Colon (tissue), 2 donors: Measurements from ENCODE around the gene ACOT11.

ENCODE experiments used
- FAIRE-seq: peaks from 2 replicates; lab custom pipeline; 2012; peaks lifted over from hg19 to GRCh38; lab: Jason Lieb, UNC
- donor health status: control.
- donor health status: control.

The ACOT11 gene

GRCh38 chr1:54565113-54565501 is 17.1 kb downstream of the ACOT11 start:
- FAIRE-seq = no peak

- FAIRE-seq = no peak
Observed at GRCh38 chr1:54566438-54567141, 18.6 kb downstream of the ACOT11 start.

GRCh38 chr1:54567961-54568360 is 19.9 kb downstream of the ACOT11 start:
- no peak for FAIRE-seq

GRCh38 chr1:54569339-54569738 is 21.3 kb downstream of the ACOT11 start:
- FAIRE-seq = no peak

GRCh38 chr1:54570161-54570560 is 22.1 kb downstream of the ACOT11 start:
- FAIRE-seq = no peak

GRCh38 chr1:54571326-54571725 is 23.3 kb downstream of the ACOT11 start:
- FAIRE-seq = no peak

- FAIRE-seq = no peak
Observed at GRCh38 chr1:54571803-54572541, 23.9 kb downstream of the ACOT11 start.

GRCh38 chr1:54572542-54572850 is 24.5 kb downstream of the ACOT11 start:
- no peak for FAIRE-seq

GRCh38 chr1:54574158-54574778 is 26.2 kb downstream of the ACOT11 start:
- no peak for FAIRE-seq

GRCh38 chr1:54575161-54575560 is 27.1 kb downstream of the ACOT11 start:
- FAIRE-seq = no peak

GRCh38 chr1:54575605-54576290 is 27.7 kb downstream of the ACOT11 start:
- FAIRE-seq = no peak

GRCh38 chr1:54577612-54578011 is 29.6 kb downstream of the ACOT11 start:
- FAIRE-seq = no peak

GRCh38 chr1:54579337-54579781 is 31.3 kb downstream of the ACOT11 start:
- FAIRE-seq = no peak

- no peak for FAIRE-seq
Observed at GRCh38 chr1:54580856-54581550, 33.0 kb downstream of the ACOT11 start.

- FAIRE-seq = no peak
Observed at GRCh38 chr1:54581621-54582035, 33.6 kb downstream of the ACOT11 start.

GRCh38 chr1:54582566-54583306 is 34.7 kb downstream of the ACOT11 start:
- no peak for FAIRE-seq

GRCh38 chr1:54583307-54583686 is 35.3 kb downstream of the ACOT11 start:
- no peak for FAIRE-seq

GRCh38 chr1:54583871-54584270 is 35.8 kb downstream of the ACOT11 start:
- FAIRE-seq = no peak

GRCh38 chr1:54584575-54584974 is 36.5 kb downstream of the ACOT11 start:
- FAIRE-seq = no peak

- FAIRE-seq = no peak
Observed at GRCh38 chr1:54585181-54586066, 37.4 kb downstream of the ACOT11 start.
